NCI-H748 treated with DMSO at 0.1 percent for 48 hours (cell line): ENCODE measurements around the gene LTB4R.
A peak's percentile ranks its signal among the peaks of the same experiment; 100 is the strongest.

ENCODE experiments used
- DNase-seq: peaks from one replicate; lab custom pipeline; 2025; lab: John Stamatoyannopoulos, UW

LTB4R gene

GRCh38 chr14:24304019-24304387, 7.3 kb upstream of the LTB4R start:
- DNase-seq: no peak

GRCh38 chr14:24307156-24307574, 4.1 kb upstream of the LTB4R start:
- no peak for DNase-seq

DNA sequence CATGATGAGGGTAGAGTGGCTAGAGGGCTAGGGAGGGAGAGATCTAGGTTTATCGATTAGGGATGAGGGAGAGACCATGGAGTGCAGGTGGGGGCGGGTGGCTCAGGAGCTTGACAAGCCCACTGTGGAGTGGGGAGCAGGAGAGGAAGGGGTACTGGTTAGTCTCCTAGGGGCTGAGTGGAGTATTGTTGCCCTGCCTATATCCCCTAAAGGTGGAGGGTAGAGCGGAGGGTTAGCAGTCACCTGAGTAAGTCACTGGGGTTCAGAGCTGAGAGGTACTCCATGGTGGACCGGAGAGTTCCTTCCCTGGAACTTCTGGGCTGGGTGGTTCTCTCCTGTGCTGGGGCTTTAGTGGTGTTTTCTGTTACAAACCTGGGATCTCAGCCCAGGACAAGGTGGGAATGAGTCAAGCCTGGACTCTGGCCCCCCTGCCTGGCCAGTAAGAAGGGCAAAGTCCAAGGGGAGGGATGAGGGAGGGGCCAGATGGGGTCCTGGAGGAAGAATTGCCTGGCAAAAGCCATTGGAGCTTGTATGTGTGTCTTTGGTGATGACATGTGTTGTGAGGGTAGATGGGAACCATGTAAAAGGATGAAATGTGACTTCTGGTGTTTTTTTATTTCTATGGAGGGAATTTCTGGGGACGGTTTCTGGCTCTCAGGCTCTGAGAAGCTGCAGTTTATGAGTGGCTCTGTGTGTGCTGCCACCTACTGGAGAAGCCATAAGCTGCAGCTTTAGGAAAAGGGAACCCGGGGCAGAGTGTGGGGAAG, 3.5 kb upstream of the LTB4R start, which contains the start of gene CIDEB:
Gene CIDEB (minus strand): TSS at position 403 of the 767 bp plus-strand sequence. CDS start 119 bp downstream, at position 284.
- peak; percentile 25 for DNase-seq

DNA sequence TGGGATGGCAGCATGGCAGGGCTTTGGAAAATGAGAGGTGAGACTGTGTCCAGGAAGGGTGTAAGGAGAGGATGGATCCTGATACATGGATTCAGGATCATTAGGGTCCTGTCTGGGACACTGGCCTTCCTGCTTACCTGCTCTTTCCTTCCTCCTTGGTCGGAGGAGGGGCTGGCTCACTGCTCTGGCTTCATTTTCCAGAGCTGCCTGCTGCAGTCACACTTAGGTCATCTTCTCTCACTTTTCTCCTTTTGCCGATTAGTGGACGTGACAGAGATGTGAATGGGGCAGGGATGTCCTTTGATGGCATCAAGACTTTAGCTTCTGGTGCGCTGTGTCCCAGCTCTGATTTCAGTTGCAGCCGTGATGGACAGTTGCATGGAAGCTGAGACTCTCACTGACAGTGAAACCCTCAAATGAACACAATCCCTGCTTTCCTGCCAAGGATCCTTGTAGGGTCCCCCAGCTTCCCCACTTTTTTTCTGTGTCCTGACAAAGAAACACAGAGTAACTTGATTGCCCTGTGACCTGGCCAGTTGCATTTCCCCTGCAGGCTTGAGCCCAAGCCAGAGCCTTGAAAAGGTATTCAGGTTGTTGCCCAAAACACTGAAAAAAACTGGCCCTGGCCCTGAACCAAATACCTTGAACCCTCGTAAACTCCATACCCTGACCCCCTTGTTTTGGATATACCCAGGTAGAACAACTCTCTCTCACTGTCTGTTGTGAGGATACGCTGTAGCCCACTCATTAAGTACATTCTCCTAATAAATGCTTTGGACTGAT, 2.8 kb upstream of the LTB4R start:
- DNase-seq: no peak

DNA sequence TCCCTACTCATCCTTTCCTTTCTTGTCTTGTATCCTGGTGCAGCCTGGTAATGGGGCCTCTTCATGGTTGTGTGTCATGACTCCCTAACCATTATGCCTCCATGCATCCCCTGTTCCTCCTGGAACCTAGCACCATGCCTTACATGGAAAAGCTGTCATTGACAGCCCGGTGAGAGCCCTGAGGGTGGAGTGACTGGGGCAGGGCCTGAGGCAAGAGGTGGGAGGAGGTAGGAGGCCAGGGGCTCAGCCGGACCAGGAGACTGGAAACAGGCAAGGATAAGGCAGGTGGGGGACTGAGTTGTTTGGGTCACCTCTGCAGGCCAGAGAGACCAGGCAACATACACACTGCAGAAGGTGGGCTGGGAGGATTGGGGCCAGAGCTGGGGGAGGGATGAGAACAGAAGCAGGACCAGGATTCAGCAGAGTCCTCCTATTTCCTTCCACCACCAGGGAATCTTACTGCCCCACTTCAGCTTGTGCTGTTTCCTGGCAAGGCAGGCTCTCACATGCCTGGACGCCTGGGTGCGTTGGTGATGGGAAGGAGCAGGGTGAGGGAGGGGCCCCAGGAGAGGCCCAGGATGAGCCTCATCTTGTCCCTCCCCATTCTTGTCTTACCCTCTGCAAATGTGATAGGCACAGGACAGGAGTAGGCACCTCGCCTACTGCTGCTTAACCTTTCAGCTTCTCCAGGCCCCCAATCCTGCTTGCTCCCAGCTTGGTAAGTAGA, 1.6 kb upstream of the LTB4R start, which contains the start of gene LTB4R2:
Gene LTB4R2 (plus strand): TSS at position 603 of the 727 bp plus-strand sequence. CDS start 525 bp downstream, outside the sequence.
- DNase-seq: no peak

DNA sequence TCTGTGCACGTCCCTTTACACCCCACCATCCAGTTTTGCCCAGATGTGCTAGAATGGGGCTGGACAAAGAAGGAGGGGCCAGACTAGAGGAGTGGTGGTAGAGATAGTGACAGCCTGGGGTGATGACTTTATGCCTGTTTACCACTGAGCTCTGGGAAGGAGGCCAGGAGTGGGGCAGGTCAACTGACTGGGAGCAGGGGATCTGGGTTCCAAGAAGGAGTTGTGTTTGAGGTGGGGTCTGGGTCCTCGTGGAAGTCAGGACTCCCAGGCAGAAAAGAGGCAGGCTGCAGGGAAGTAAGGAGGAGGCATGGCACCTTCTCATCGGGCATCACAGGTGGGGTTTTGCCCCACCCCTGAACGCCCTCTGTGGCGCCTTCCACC, 1.0 kb upstream of the LTB4R start:
- DNase-seq: no peak

DNA sequence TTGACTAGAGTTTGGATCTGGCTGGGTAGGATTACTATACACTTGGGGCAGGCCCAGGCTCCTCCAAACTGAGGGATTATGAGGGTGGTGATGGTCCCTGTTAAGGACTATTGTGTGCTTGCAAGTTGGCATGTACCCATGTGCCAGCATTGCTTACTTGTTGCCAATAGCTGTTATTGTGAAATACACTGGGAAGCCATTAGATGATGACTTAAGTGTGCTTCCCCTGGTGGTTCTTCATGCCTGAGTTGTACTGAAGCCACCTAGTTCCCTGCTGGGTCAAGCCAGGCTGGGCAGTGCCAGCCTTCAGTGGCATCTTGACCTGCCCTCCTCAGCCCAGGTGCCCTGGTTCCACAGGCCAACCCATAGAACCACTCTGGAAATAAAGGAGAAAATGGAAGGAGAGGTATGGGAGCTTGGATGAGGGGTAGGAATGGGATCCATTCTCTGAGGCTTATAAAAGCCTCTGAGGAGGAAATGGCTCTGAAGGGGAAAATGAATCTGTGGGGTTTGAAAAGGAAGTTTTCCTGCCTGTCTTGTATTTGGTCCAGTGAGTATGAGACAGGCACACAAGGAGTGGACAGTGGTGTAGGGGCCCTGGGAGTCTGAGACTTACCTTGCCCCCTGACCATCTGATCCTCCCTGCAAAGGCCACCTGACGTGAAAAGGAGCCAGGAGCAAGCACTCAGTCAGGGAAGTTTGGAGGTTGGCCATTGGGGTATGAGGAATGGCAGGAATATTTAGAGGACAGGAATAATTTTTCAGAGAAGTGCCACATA, 724 bp downstream of the LTB4R start:
- no peak for DNase-seq

- DNase-seq: no peak
These were observed 1.6 kb downstream of the LTB4R start for GRCh38 chr14:24312736-24313507.

- no peak for DNase-seq
These were observed 2.6 kb downstream of the LTB4R start for GRCh38 chr14:24313913-24314312.

DNA sequence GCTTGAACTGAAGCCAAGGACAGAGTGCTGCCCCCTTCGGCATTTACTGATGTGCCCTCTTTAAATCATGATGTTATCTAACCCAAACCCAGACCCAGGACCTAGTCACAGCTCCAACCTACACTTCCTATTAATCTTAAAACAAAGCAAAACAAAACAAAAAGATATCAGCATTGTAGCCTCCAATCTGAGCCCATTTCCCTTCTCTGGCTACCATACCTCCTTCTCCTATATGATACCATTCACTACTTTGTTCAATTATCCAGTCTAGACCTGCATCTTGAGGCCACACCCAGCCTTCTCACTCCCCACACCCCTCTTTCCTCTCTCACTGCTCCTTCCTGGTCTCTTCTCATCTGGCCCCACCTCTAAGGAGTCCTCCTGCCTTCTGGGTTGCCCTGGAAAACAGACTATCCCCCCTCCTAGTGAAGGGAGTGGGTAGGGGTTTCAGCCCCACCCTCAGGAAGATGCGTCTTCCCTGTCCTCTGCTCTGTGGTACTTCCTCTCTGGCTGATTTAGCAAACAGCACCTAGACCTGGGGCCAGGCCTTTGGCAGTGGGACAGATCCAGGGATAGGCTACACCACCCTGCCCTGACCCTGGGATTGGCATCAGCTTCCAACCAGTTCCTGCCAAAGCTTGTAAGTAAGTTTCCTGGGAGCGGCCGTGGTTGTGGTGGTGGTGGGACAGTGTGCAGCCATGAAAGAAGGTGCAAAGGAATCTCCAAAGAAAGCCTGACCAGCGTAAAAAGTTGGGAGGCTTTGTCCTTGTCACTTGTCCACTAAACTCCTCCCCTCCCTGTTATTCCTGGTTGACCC, 3.3 kb downstream of the LTB4R start:
- no peak for DNase-seq

GRCh38 chr14:24315243-24315806, 4.0 kb downstream of the LTB4R start:
- DNase-seq: no peak

DNA sequence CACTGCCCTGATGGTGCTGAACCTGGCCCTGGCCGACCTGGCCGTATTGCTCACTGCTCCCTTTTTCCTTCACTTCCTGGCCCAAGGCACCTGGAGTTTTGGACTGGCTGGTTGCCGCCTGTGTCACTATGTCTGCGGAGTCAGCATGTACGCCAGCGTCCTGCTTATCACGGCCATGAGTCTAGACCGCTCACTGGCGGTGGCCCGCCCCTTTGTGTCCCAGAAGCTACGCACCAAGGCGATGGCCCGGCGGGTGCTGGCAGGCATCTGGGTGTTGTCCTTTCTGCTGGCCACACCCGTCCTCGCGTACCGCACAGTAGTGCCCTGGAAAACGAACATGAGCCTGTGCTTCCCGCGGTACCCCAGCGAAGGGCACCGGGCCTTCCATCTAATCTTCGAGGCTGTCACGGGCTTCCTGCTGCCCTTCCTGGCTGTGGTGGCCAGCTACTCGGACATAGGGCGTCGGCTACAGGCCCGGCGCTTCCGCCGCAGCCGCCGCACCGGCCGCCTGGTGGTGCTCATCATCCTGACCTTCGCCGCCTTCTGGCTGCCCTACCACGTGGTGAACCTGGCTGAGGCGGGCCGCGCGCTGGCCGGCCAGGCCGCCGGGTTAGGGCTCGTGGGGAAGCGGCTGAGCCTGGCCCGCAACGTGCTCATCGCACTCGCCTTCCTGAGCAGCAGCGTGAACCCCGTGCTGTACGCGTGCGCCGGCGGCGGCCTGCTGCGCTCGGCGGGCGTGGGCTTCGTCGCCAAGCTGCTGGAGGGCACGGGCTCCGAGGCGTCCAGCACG, 4.7 kb downstream of the LTB4R start:
- no peak for DNase-seq

GRCh38 chr14:24316597-24316950, 5.3 kb downstream of the LTB4R start:
- no peak for DNase-seq

- DNase-seq: no peak
These were observed 6.0 kb downstream of the LTB4R start for GRCh38 chr14:24317141-24317928.

DNA sequence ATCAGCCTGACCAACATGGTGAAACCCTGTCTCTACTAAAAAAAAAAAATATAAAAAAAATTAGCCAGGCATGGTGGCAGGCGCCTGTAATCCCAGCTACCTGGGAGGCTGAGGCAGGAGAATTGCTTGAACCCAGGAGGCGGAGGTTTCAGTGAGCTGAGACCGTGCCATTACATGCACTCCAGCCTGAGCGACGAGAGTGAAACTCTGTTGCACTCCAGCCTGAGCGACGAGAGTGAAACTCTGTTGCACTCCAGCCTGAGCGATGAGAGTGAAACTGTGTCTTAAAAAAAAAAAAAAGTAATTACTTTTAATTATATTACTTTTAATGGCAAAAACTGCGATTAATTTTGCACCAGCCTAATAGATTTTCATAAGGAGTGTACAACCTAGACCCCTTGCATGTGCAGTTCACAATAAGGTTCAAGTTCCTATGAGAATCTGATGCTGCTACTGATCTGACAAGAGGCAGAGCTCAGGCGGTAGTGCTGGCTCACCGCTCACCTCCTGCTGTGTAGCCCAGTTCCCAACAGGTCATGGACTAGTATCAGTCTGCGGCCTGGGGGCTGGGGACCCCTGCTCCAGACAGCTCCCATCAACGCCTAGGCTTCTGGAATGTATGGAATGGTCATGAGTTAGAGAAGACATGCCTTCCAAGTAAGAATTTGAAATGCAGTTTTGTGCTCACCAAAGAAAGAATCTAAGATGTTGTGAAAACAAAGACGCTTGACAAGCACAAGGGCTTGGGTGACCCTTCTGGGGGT, 10.1 kb downstream of the LTB4R start:
- DNase-seq: no peak

- no peak for DNase-seq
These were observed 11.4 kb downstream of the LTB4R start for GRCh38 chr14:24322672-24323071.

DNA sequence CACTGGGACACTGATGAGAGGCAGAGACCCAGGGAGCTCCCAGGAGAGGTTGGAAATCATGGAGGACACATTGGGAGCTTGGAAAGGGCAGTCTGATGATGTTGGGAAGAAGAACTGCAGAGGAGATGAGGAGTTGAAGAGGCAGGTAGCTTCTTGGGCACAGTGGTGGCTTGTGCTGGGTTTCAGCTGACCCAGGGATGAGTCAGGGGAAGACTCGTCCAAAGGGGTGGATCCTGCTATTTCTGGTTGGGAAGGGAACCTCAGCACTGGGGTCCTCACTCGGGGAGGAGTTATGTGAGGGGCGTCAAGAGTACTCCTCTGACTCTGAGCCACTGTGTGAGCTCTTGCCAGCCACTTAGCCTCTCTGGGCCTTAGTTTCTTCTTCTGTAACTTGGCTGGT, 12.0 kb downstream of the LTB4R start:
- DNase-seq: no peak
